ENCODE results near the gene LIPH. TPM values are rescaled to one million over a fixed set of nuclear protein-coding genes. Genes with fewer than 3 reads are reported as not detected.

Gene LIPH
- total RNA-seq, 1 donor from 2014 or later = 1.8 TPM

DNA sequence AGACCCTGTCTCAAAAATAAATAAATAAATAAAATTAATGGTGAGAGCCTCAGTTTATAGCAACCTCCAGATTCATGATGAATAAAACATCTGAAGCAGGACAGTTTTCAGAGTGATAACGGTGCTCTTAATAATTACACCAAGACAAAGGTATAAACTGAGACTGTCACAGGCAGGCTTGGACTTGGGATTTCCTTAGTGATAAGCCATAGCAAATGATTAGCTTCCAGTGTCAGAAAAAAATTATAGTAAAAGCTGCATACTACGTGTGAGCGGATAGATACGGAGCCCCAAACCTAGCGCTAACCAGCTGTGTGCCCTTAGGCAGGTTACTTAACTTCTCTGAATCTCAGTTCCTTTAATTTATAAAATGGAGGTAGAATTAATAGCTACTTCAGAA lies 21.5 kb downstream of the LIPH start:
- no peak for TF ChIP-seq CTCF (conservative IDR thresholded peaks at IDR 0.05; ENCODE audit: low read depth, low read length)
- H3K4me3 ChIP-seq (ENCODE audit: low read depth, low read length) = no peak overlapping the region
- no peak for DNase-seq (ENCODE audit: low read depth)

DNA sequence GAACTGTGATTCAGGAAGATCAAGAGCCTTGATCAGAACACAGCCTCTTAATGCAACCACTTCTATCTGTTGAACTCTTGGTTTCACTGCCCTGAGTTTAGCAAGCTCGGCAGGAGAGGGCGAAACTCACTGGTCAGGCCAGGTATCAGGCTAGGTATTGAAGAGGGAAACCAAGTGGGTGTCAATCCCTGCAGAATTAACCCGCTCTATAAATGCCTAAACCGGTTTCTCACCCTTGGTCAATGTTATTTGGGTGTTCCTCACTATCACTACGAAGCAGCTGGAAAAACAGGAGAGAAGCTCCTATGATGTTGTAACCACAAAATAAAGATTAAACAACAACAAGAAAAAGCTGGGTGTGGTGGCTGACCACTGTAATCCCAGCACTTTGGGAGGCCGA lies 23.9 kb downstream of the LIPH start:
- no peak for DNase-seq (ENCODE audit: low read depth)
- no peak overlapping the region for H3K4me3 ChIP-seq (ENCODE audit: low read depth, low read length)
- TF ChIP-seq CTCF (conservative IDR thresholded peaks at IDR 0.05; ENCODE audit: low read depth, low read length) = no peak

- TF ChIP-seq CTCF (conservative IDR thresholded peaks at IDR 0.05; ENCODE audit: low read depth, low read length) = no peak
- DNase-seq (ENCODE audit: low read depth) = no peak
- no peak overlapping the region for H3K4me3 ChIP-seq (ENCODE audit: low read depth, low read length)
Measured at GRCh38 chr3:185527364-185527763, 25.0 kb downstream of the LIPH start.

DNA sequence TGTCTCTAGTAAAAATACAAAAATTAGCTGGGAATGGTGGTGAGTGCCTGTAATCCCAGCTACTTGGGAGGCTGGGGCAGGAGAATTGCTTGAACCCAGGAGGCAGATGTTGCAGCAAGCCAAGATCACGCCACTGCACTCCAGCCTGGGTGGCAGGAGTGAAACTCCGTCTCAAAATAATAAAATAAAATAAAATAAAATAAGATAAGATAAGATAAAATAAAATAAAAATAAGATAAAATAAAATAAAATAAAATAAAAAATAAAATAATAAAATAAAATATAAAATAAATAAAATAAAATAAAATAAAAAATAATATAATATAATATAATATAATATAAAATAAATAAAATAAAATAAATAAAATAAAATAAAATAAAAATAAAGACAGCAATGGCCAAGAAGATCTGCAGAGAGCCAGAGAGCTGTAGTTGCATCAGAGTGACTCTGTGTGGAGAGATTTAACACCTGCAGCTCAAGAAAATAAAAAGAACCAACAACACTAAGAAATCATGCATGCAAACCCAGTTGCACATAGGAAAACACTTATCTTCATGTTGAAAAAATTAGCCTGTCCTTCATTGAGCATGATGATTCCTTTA lies 25.9 kb downstream of the LIPH start:
- no peak for TF ChIP-seq CTCF (conservative IDR thresholded peaks at IDR 0.05; ENCODE audit: low read depth, low read length)
- DNase-seq (ENCODE audit: low read depth) = no peak
- H3K4me3 ChIP-seq (ENCODE audit: low read depth, low read length) = no peak overlapping the region

GRCh38 chr3:185521349-185522138 lies 30.8 kb downstream of the LIPH start:
- no peak for TF ChIP-seq CTCF (conservative IDR thresholded peaks at IDR 0.05; ENCODE audit: low read depth, low read length)
- no peak for DNase-seq (ENCODE audit: low read depth)
- no peak overlapping the region for H3K4me3 ChIP-seq (ENCODE audit: low read depth, low read length)

- H3K4me3 ChIP-seq (ENCODE audit: low read depth, low read length) = no peak overlapping the region
- TF ChIP-seq CTCF (conservative IDR thresholded peaks at IDR 0.05; ENCODE audit: low read depth, low read length) = peak; percentile 9
- no peak for DNase-seq (ENCODE audit: low read depth)
Measured at GRCh38 chr3:185519021-185519420, 33.4 kb downstream of the LIPH start.
